Lung (tissue), 12 donors: ENCODE results near the gene NIPAL3. TPM values are rescaled to one million over a fixed set of nuclear protein-coding genes. Genes with fewer than 3 reads are reported as not detected.

Experiments
- ATAC-seq: fragments of 200-7000 bp; cut with Tn5 transposase; one replicate; pipeline ENCODE4 v1.9.1; 2020; ENCODE audit warnings: moderate number of reproducible peaks; ENCODE audit not compliant: insufficient read depth, low FRiP score
- DNase-seq, 3 donors: peaks; one replicate each; pipeline ENCODE4 v3.0.0-alpha.2; 2013 to 2017
- H3K27ac ChIP-seq, 2 donors: one replicate each; pipeline ENCODE4 v1.5.1; 2013; ENCODE audit warnings: mild to moderate bottlenecking in 2 of 2, moderate library complexity in 2 of 2, control low read depth in 1 of 2, inconsistent platforms in 1 of 2, low read depth in 1 of 2, low read length in 1 of 2
- H3K27me3 ChIP-seq, 3 donors: one replicate each; pipeline ENCODE4 v1.5.1; 2013; ENCODE audit warnings: low read length in 2 of 3; ENCODE audit not compliant: control insufficient read depth in 3 of 3, insufficient read depth in 3 of 3
- H3K36me3 ChIP-seq, 4 donors: one replicate each; pipeline ENCODE4 v1.5.1; 2013; ENCODE audit warnings: low read length in 4 of 4, mild to moderate bottlenecking in 1 of 4, moderate library complexity in 1 of 4; ENCODE audit not compliant: control insufficient read depth in 4 of 4, insufficient read depth in 4 of 4
- H3K4me1 ChIP-seq, 5 donors: one replicate each; pipeline ENCODE4 v1.5.1; 2013; ENCODE audit warnings: low read length in 5 of 5, mild to moderate bottlenecking in 2 of 5, moderate library complexity in 1 of 5; ENCODE audit not compliant: control insufficient read depth in 5 of 5, insufficient read depth in 5 of 5
- H3K4me3 ChIP-seq: one replicate; pipeline ENCODE4 v1.5.1; 2013; ENCODE audit warnings: mild to moderate bottlenecking, control low read depth, moderate library complexity
- H3K9ac ChIP-seq, 2 donors: one replicate each; pipeline ENCODE4 v1.5.1; 2013; ENCODE audit warnings: low read length in 2 of 2, control low read depth in 1 of 2; ENCODE audit not compliant: insufficient read depth in 1 of 2
- H3K9me3 ChIP-seq, 4 donors: one replicate each; pipeline ENCODE4 v1.5.1; 2013; ENCODE audit warnings: low read length in 3 of 4, mild to moderate bottlenecking in 1 of 4, moderate library complexity in 1 of 4; ENCODE audit not compliant: control insufficient read depth in 4 of 4, insufficient read depth in 3 of 4
- CTCF ChIP-seq: IDR thresholded peaks from 2 replicates; pipeline ENCODE4 v1.5.1; 2012; ENCODE audit warnings: mild to moderate bottlenecking; ENCODE audit errors: control extremely low read depth, extremely low read depth
- WGBS, 2 donors: extraction: QIAGEN DNeasy Blood & Tissue Kit; methylation state at CpG; one replicate each; pipeline ENCODE4 v1.1.7; 2013; 5-methylcytosine and 5-hydroxymethylcytosine counted together
- polyA plus RNA-seq, 2 donors: library from polyadenylated mRNA; stranded (reverse); fragments of 200-250 nt; gene quantifications; one replicate each; pipeline ENCODE4 v1.2.1, GENCODE V29; 2013
- total RNA-seq, 2 donors: library from RNA; depleted of rRNA in 1 of 2; stranded (reverse); fragments of >200 nt in 1 of 2; gene quantifications; one replicate each; pipeline ENCODE4 v1.2.1, GENCODE V29; 2014 to 2021
- donor health status: control.
- donor health status: control.
- donor health status: Bipolar disorder and iron deficiency.
- donor health status: healthy.
- donor health status: DM: yes; HTN: yes; CAD: no.

NIPAL3 gene
- total and polyA plus RNA-seq, 4 donors: 11.9 to 31.8 (median 19.8) TPM

- Histone ChIP-seq H3K27ac (no peak overlapping the region), H3K9me3 (no peaks in the 10 kb centered on the region), H3K9ac (no peak overlapping the region), H3K36me3 (peaks cover 0 to 33% (median 4%) of the 10 kb centered on the region in 4 donors), H3K4me1 (no peaks in the 10 kb centered on the region), H3K27me3 (no peaks in the 10 kb centered on the region), H3K4me3 (no peak overlapping the region)
- 92 to 93% methylated on average over 4 of the region's 4 CpGs for WGBS, 2 donors
- TF ChIP-seq CTCF: no peak
- ATAC-seq (no peak), DNase-seq (no peak)
These were observed 34.7 kb downstream of the NIPAL3 start for GRCh38 chr1:24450316-24450715.

GRCh38 chr1:24450857-24451397 lies 35.3 kb downstream of the NIPAL3 start:
- Histone ChIP-seq H3K4me3 (no peak overlapping the region), H3K4me1 (no peaks in the 10 kb centered on the region), H3K27me3 (no peaks in the 10 kb centered on the region), H3K9ac (no peak overlapping the region), H3K36me3 (peaks cover 0 to 37% (median 4%) of the 10 kb centered on the region in 4 donors), H3K9me3 (no peaks in the 10 kb centered on the region), H3K27ac (no peak overlapping the region)
- DNase-seq (no peak), ATAC-seq (no peak)
- WGBS, 2 donors: 95 to 96% methylated on average over 5 of the region's 5 CpGs
- no peak for TF ChIP-seq CTCF

GRCh38 chr1:24451746-24452145 lies 36.1 kb downstream of the NIPAL3 start:
- no peak overlapping the region for H3K9ac ChIP-seq
- H3K9me3 ChIP-seq: no peaks in the 10 kb centered on the region
- no peak overlapping the region for H3K27ac ChIP-seq
- no peak for ATAC-seq
- TF ChIP-seq CTCF: no peak
- peaks cover 0 to 37% (median 4%) of the 10 kb centered on the region in 4 donors for H3K36me3 ChIP-seq
- H3K27me3 ChIP-seq: no peaks in the 10 kb centered on the region
- H3K4me1 ChIP-seq: no peaks in the 10 kb centered on the region
- 73 to 80% methylated on average over 3 of the region's 3 CpGs for WGBS, 2 donors
- no peak overlapping the region for H3K4me3 ChIP-seq
- DNase-seq: no peak
